Tibial artery (tissue), 4 donors: ENCODE measurements around the gene AJM1.
A peak's percentile ranks its signal among the peaks of the same experiment; 100 is the strongest.

ENCODE experiments used
- DNase-seq, 2 donors: peaks; one replicate each; pipeline ENCODE4 v3.0.0-alpha.2; 2019
- H3K27ac ChIP-seq, 2 donors: fragments of 200-600 bp; sonication (generic) in 1 of 2; 1 replicate in 1 of 2; 2 replicates in 1 of 2; pipeline ENCODE4 v1.5.1; 2018 to 2019; ENCODE audit warnings: mild to moderate bottlenecking in 1 of 2
- H3K27me3 ChIP-seq, 2 donors: fragments of 200-600 bp; sonication (generic) in 1 of 2; one replicate each; pipeline versions ENCODE4 v1.5.1 to v1.6.0; 2016 to 2019
- H3K36me3 ChIP-seq, 3 donors: fragments of 200-600 bp; sonication (generic) in 2 of 3; one replicate each; pipeline ENCODE4 v1.5.1; 2016 to 2019; ENCODE audit warnings: mild to moderate bottlenecking in 2 of 3
- H3K4me1 ChIP-seq, 4 donors: fragments of 200-600 bp; sonication (generic) in 2 of 4; 1 replicate in 3 of 4; 2 replicates in 1 of 4; pipeline ENCODE4 v1.5.1; 2016 to 2019
- H3K4me3 ChIP-seq, 2 donors: fragments of 200-600 bp; sonication (generic) in 1 of 2; 1 replicate in 1 of 2; 2 replicates in 1 of 2; pipeline ENCODE4 v1.5.1; 2018 to 2019; ENCODE audit warnings: mild to moderate bottlenecking in 2 of 2
- H3K9me3 ChIP-seq, 3 donors: fragments of 200-600 bp; sonication (generic) in 1 of 3; one replicate each; pipeline ENCODE4 v1.5.1; 2016 to 2019
- intact Hi-C: fragments of 100-400 bp; cut with DNase I; formaldehyde crosslinking; loops from one replicate; pipeline ENCODE4 v1.15.0; 2023; ENCODE audit warnings: low total_unique reads
- TF ChIP-seq, protein P1 (sequence below), 2 experiments: fragments of 200-600 bp in 1 of 2; fragments of 450-650 bp in 1 of 2; IDR thresholded peaks; one replicate each; pipeline ENCODE4 v1.5.1; 2017 to 2019; ENCODE audit warnings: antibody characterized with exemption in 2 of 2, mild to moderate bottlenecking in 1 of 2, moderate library complexity in 1 of 2

AJM1 gene

GRCh38 chr9:136849960-136850865, 7.9 kb downstream of the AJM1 start:
- Histone ChIP-seq H3K4me1 (peaks cover 0 to 50% (median 38%) of the 10 kb centered on the region in 4 donors), H3K4me3 (peak overlapping the region; percentile 70 to 94), H3K9me3 (no peaks in the 10 kb centered on the region), H3K27ac (peak overlapping the region; percentile 92 to 96), H3K27me3 (peaks cover 0 to 22% of the 10 kb centered on the region in 2 donors), H3K36me3 (peaks cover 0 to 17% (median 10%) of the 10 kb centered on the region in 3 donors)
- intact Hi-C loops = loop anchor here (2.0 kb wide), 1 partner anchor 95 kb away; the partner anchor contains the start of genes C8G and FBXW5
- DNase-seq = no peak
- TF ChIP-seq, protein P1, sequence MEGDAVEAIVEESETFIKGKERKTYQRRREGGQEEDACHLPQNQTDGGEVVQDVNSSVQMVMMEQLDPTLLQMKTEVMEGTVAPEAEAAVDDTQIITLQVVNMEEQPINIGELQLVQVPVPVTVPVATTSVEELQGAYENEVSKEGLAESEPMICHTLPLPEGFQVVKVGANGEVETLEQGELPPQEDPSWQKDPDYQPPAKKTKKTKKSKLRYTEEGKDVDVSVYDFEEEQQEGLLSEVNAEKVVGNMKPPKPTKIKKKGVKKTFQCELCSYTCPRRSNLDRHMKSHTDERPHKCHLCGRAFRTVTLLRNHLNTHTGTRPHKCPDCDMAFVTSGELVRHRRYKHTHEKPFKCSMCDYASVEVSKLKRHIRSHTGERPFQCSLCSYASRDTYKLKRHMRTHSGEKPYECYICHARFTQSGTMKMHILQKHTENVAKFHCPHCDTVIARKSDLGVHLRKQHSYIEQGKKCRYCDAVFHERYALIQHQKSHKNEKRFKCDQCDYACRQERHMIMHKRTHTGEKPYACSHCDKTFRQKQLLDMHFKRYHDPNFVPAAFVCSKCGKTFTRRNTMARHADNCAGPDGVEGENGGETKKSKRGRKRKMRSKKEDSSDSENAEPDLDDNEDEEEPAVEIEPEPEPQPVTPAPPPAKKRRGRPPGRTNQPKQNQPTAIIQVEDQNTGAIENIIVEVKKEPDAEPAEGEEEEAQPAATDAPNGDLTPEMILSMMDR (IDR thresholded peaks at IDR 0.05) = no peak

- DNase-seq = no peak
- H3K4me3 ChIP-seq = no peak overlapping the region
- H3K27me3 ChIP-seq = peaks cover 0 to 12% of the 10 kb centered on the region in 2 donors
- TF ChIP-seq, protein P1 (IDR thresholded peaks at IDR 0.05) = no peak
- no peak overlapping the region for H3K27ac ChIP-seq
- no peaks in the 10 kb centered on the region for H3K9me3 ChIP-seq
- peaks cover 0 to 41% (median 32%) of the 10 kb centered on the region in 4 donors for H3K4me1 ChIP-seq
- intact Hi-C loops = no loop called here
- peaks cover 0 to 17% (median 10%) of the 10 kb centered on the region in 3 donors for H3K36me3 ChIP-seq
These were observed 8.8 kb downstream of the AJM1 start for GRCh38 chr9:136850866-136851775.

DNA sequence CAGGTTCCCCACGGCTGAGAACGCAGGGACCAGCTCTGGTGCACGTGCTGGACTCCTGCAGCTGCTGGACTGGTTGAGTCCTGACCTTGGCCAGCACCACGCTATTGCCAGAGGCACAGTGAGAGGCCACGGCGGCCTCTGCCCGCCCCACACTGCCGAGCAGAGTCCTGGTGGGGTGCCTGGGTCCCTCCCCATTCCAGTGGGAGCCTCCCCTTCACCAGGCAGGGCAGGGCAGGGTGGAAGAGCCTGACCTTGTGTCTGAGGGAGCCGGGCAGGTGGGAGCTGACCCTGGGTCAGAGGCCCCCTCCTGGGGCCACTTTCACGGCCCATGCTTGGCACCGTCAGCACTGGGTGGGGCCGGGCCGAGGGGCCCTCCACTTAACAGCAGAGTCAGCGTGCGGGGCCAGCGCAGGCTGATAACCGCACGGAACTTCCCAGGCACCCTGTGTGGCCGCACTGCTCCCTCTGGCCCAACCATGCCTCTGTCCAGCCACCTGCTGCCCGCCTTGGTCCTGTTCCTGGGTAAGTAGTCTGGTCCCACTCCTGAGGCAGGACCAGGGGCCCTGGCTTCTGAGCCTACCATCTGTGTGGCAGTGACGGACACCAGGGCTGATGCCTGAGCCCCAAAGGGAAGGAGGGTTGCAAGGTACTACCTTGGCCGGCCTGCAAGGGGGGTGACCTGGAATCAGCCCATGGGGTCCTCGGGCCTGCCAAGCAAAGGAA, 9.8 kb downstream of the AJM1 start, which contains the start of gene MAMDC4:
MAMDC4 (plus strand) TSS at position 406 of the 723 bp plus-strand sequence; CDS start at position 477, 71 bp downstream.
- Histone ChIP-seq H3K4me3 (no peak within 1 kb of the TSS), H3K27ac (no peak within 1 kb of the TSS), H3K4me1 (peaks cover 0 to 32% (median 24%) of the 10 kb centered on the region in 4 donors), H3K9me3 (no peaks in the 10 kb centered on the region), H3K27me3 (peaks cover 0 to 3% of the 10 kb centered on the region in 2 donors), H3K36me3 (peaks cover 0 to 17% (median 10%) of the 10 kb centered on the region in 3 donors)
- no peak for DNase-seq
- intact Hi-C loops = no loop called here
- TF ChIP-seq, protein P1 (IDR thresholded peaks at IDR 0.05) = no peak

DNA sequence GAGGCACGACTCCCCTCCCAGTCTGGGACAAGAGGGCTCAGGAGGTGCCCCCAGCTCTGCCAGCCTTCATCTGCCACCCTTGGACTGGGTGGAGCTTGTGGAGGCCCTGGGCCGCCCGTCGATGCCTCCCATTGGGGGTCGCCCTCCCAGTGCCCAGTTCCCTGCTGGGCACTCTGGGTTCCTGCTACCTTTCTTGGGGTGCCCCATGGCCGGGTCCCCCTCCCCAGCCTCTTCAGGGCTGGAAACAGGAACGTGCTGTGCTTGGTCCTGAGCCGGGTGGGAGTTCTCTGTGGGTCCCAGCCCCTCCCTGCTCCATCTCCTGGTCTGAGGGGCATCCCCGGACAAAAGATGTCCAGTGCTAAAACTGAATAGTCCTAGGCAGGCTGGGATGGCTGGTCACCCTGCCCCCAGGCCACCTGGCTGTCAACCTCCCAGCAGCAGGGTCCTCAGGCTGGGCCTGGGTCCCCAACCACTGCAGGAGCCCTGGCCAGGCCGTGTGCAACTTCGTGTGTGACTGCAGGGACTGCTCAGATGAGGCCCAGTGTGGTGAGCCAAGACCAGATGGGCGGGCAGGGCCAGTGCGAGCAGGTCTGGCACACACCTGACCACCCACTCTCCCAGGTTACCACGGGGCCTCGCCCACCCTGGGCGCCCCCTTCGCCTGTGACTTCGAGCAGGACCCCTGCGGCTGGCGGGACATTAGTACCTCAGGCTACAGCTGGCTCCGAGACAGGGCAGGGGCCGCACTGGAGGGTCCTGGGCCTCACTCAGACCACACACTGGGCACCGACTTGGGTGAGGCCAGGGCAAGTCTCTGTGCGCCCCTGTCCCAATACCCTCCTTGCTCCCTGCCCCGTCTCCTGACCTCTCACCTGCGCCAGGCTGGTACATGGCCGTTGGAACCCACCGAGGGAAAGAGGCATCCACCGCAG, 10.7 kb downstream of the AJM1 start:
- no peaks in the 10 kb centered on the region for H3K9me3 ChIP-seq
- no peak overlapping the region for H3K27ac ChIP-seq
- no peak overlapping the region for H3K4me3 ChIP-seq
- DNase-seq = peak in 1 of 2 donors; percentile 65
- peaks cover 0 to 17% (median 10%) of the 10 kb centered on the region in 3 donors for H3K36me3 ChIP-seq
- intact Hi-C loops = no loop called here
- H3K27me3 ChIP-seq = no peaks in the 10 kb centered on the region
- TF ChIP-seq, protein P1 (IDR thresholded peaks at IDR 0.05) = no peak
- H3K4me1 ChIP-seq = peaks cover 0 to 32% (median 16%) of the 10 kb centered on the region in 4 donors
